ENCODE measurements around the gene SLC1A2.

SLC1A2 gene

GRCh38 chr11:35365395-35365794 lies 54.0 kb downstream of the SLC1A2 start:
- TF ChIP-seq CTCF (IDR thresholded peaks at IDR 0.05; ENCODE audit: low read depth, low read length) = no peak
- no peak for DNase-seq (ENCODE audit: extremely low read depth, low read depth)

GRCh38 chr11:35363854-35364780 lies 55.2 kb downstream of the SLC1A2 start:
- TF ChIP-seq CTCF (IDR thresholded peaks at IDR 0.05; ENCODE audit: low read depth, low read length) = no peak
- DNase-seq (ENCODE audit: extremely low read depth, low read depth) = peak; percentile 86

- DNase-seq (ENCODE audit: extremely low read depth, low read depth) = no peak
- TF ChIP-seq CTCF (IDR thresholded peaks at IDR 0.05; ENCODE audit: low read depth, low read length) = no peak
Measured at GRCh38 chr11:35363246-35363801, 56.0 kb downstream of the SLC1A2 start.

GRCh38 chr11:35362521-35362980 lies 56.8 kb downstream of the SLC1A2 start:
- peak; percentile 73 for DNase-seq (ENCODE audit: extremely low read depth, low read depth)
- TF ChIP-seq CTCF (IDR thresholded peaks at IDR 0.05; ENCODE audit: low read depth, low read length) = peak; percentile 9

GRCh38 chr11:35360055-35360530 lies 59.3 kb downstream of the SLC1A2 start:
- DNase-seq (ENCODE audit: extremely low read depth, low read depth) = no peak
- no peak for TF ChIP-seq CTCF (IDR thresholded peaks at IDR 0.05; ENCODE audit: low read depth, low read length)

GRCh38 chr11:35359321-35360054 lies 59.9 kb downstream of the SLC1A2 start:
- no peak for DNase-seq (ENCODE audit: extremely low read depth, low read depth)
- TF ChIP-seq CTCF (IDR thresholded peaks at IDR 0.05; ENCODE audit: low read depth, low read length) = no peak

Data from AG09319 (cell line).